Endodermal cell (in vitro differentiated cells): ENCODE data around the gene KRABD2.
"Not testable (repeated sequence)": the region's sequence is repeated elsewhere in the genome, so short reads cannot be mapped to it uniquely, and the experiment has no call there.

ENCODE experiments used
- DNase-seq: peaks from one replicate; pipeline ENCODE4 v3.0.0-alpha.2; 2017
- H3K27ac ChIP-seq: 2 replicates; pipeline ENCODE4 v1.5.1; 2013; ENCODE audit warnings: mild to moderate bottlenecking, low read depth, low read length, moderate library complexity
- H3K27me3 ChIP-seq: 2 replicates; pipeline ENCODE4 v1.6.1; 2013; ENCODE audit warnings: mild to moderate bottlenecking, low read length, moderate library complexity; ENCODE audit not compliant: insufficient read depth, control insufficient read depth, poor library complexity, severe bottlenecking
- H3K36me3 ChIP-seq: 2 replicates; pipeline ENCODE4 v1.7.0; 2013; ENCODE audit warnings: mild to moderate bottlenecking, low read length, moderate library complexity; ENCODE audit not compliant: control insufficient read depth, insufficient read depth
- H3K4me1 ChIP-seq: one replicate; pipeline ENCODE4 v1.7.0; 2013; ENCODE audit warnings: low read length; ENCODE audit not compliant: control insufficient read depth, insufficient read depth
- H3K4me3 ChIP-seq: 2 replicates; pipeline ENCODE4 v1.5.1; 2013; ENCODE audit warnings: mild to moderate bottlenecking, low read length, moderate library complexity
- H3K9ac ChIP-seq: 2 replicates; pipeline ENCODE4 v1.6.1; 2013; ENCODE audit warnings: mild to moderate bottlenecking, low read length, moderate library complexity; ENCODE audit not compliant: poor library complexity, severe bottlenecking; ENCODE audit errors: extremely low read depth
- H3K9me3 ChIP-seq: 2 replicates; pipeline ENCODE4 v1.6.1; 2013; ENCODE audit warnings: mild to moderate bottlenecking, low read length, moderate library complexity; ENCODE audit not compliant: control insufficient read depth
- H3K27ac Mint-ChIP-seq: 2 replicates; pipeline ENCODE4 v1.8.0; 2020; ENCODE audit warnings: mixed read lengths
- H3K27me3 Mint-ChIP-seq: 2 replicates; pipeline ENCODE4 v1.8.0; 2021; ENCODE audit warnings: mild to moderate bottlenecking, mixed read lengths; ENCODE audit not compliant: insufficient read depth
- H3K36me3 Mint-ChIP-seq: 2 replicates; pipeline ENCODE4 v1.8.0; 2020; ENCODE audit warnings: low read depth, mixed read lengths
- H3K4me1 Mint-ChIP-seq: 2 replicates; pipeline ENCODE4 v1.8.0; 2020; ENCODE audit warnings: mixed read lengths
- H3K4me3 Mint-ChIP-seq: 2 replicates; pipeline ENCODE4 v1.8.0; 2020; ENCODE audit warnings: mild to moderate bottlenecking, moderate library complexity, mixed read lengths
- H3K9me3 Mint-ChIP-seq: 2 replicates; pipeline ENCODE4 v1.8.0; 2020; ENCODE audit warnings: mild to moderate bottlenecking, mixed read lengths
- CTCF ChIP-seq: fragments of 200-600 bp; sonication (generic); conservative IDR thresholded peaks from 2 replicates; pipeline ENCODE4 v1.5.0; 2021; ENCODE audit warnings: antibody characterized with exemption, mild to moderate bottlenecking
- WGBS, 2 experiments: methylation state at CpG; one replicate each; pipeline versions ENCODE4 v1.1.5 to v1.1.7; 2013; ENCODE audit warnings: missing lambda C conversion rate in 2 of 2, mixed read lengths in 1 of 2; ENCODE audit not compliant: insufficient coverage in 1 of 2, insufficient read length in 1 of 2; 5-methylcytosine and 5-hydroxymethylcytosine counted together

The KRABD2 gene

GRCh38 chr17:8350339-8350738 is 26.2 kb downstream of the KRABD2 start:
- Mint-ChIP-seq H3K36me3 (no peaks in the 10 kb centered on the region), H3K4me1 (peaks cover 18% of the 10 kb centered on the region), H3K4me3 (no peak overlapping the region), H3K27me3 (no peaks in the 10 kb centered on the region), H3K27ac (no peak overlapping the region), H3K9me3 (no peaks in the 10 kb centered on the region)
- TF ChIP-seq CTCF, result no peak
- WGBS, 2 experiments, result 86 to 91% methylated on average over 7 of the region's 7 CpGs
- H3K4me3 ChIP-seq, result no peak overlapping the region
- H3K27me3 ChIP-seq, result no peaks in the 10 kb centered on the region
- peaks cover 6% of the 10 kb centered on the region for H3K4me1 ChIP-seq
- DNase-seq, result no peak
- no peak overlapping the region for H3K9ac ChIP-seq
- no peak overlapping the region for H3K27ac ChIP-seq
- no peaks in the 10 kb centered on the region for H3K9me3 ChIP-seq
- no peaks in the 10 kb centered on the region for H3K36me3 ChIP-seq

GRCh38 chr17:8347001-8347400 is 29.5 kb downstream of the KRABD2 start:
- WGBS, 2 experiments, result 94 to 100% methylated on average over 2 to 19 of the region's 25 CpGs
- not testable (repeated sequence) for H3K27me3 ChIP-seq, H3K36me3 ChIP-seq, H3K4me1 ChIP-seq, H3K27ac Mint-ChIP-seq, DNase-seq, H3K9ac ChIP-seq, H3K9me3 ChIP-seq, H3K27ac ChIP-seq, H3K9me3 Mint-ChIP-seq, H3K36me3 Mint-ChIP-seq, H3K4me3 ChIP-seq, H3K27me3 Mint-ChIP-seq
- Mint-ChIP-seq H3K4me1 (peaks cover 20% of the 10 kb centered on the region), H3K4me3 (peak overlapping the region; percentile 51)

- Mint-ChIP-seq H3K4me3 (peak overlapping the region; percentile 51), H3K36me3 (no peaks in the 10 kb centered on the region), H3K4me1 (peaks cover 24% of the 10 kb centered on the region), H3K9me3 (no peaks in the 10 kb centered on the region), H3K27me3 (no peaks in the 10 kb centered on the region), H3K27ac (peak overlapping the region; percentile 54)
- Histone ChIP-seq H3K9me3 (no peaks in the 10 kb centered on the region), H3K4me3 (no peak overlapping the region), H3K4me1 (peaks cover 6% of the 10 kb centered on the region), H3K9ac (no peak overlapping the region), H3K27ac (no peak overlapping the region), H3K36me3 (no peaks in the 10 kb centered on the region), H3K27me3 (no peaks in the 10 kb centered on the region)
- no peak for TF ChIP-seq CTCF
- WGBS, 2 experiments, result 92 to 100% methylated on average over 1 to 5 of the region's 5 CpGs
- DNase-seq, result no peak
These were observed 30.4 kb downstream of the KRABD2 start for GRCh38 chr17:8345951-8346665.
